Fibroblast of villous mesenchyme (primary cell): ENCODE measurements around the gene STK39. TPM values are rescaled to one million over a fixed set of nuclear protein-coding genes. Genes with fewer than 3 reads are reported as not detected.

Experiments
- DNase-seq: peaks from one replicate; pipeline ENCODE4 v3.0.0-alpha.2; 2010; ENCODE audit warnings: low read depth
- H3K4me3 ChIP-seq: 2 replicates; pipeline ENCODE4 v1.5.1; 2011; ENCODE audit warnings: low read depth, mild to moderate bottlenecking, low read length
- CTCF ChIP-seq: IDR thresholded peaks from 2 replicates; pipeline ENCODE4 v1.5.1; 2012; ENCODE audit warnings: low read depth, mild to moderate bottlenecking, low read length; ENCODE audit not compliant: insufficient read depth
- total RNA-seq: library from RNA; depleted of rRNA; stranded (reverse); fragments of >200 nt; gene quantifications from 2 replicates; pipeline ENCODE4 v1.2.3, GENCODE V29; 2012

STK39 gene
- total RNA-seq, 1 donor: 27.2 TPM

GRCh38 chr2:168201584-168202116 is 45.7 kb downstream of the STK39 start:
- DNase-seq: no peak
- H3K4me3 ChIP-seq: no peak overlapping the region
- TF ChIP-seq CTCF: no peak

DNA sequence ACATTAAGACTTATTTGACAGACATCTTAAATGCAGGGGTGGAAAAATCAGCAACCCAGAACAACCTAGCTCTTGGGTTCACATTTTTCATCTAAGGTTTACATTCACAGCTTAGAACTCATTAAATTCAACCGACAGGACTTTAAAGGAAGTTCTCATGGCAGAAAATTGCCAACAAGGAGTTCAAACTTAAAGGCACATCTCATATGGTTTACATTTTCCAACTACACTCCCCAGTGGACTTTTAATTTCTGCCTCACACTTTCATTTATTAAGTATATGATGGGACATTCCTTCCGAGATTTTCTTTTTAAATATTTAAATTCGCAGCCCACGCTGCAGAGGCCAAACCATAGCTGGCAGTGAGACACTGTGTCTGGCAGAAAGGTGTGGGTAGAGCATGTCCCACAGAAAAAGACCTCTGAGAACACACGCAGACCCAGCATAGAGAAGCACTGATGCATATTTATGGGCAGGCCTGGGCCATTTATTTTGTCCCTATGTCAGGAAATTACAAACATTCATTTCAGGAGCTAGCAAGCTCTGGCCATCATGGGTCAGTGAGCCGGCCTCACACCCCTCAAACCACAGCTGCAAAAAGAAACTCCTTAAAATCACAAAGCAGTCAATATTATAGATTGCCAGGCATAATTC is 46.3 kb downstream of the STK39 start:
- no peak for TF ChIP-seq CTCF
- DNase-seq: no peak

DNA sequence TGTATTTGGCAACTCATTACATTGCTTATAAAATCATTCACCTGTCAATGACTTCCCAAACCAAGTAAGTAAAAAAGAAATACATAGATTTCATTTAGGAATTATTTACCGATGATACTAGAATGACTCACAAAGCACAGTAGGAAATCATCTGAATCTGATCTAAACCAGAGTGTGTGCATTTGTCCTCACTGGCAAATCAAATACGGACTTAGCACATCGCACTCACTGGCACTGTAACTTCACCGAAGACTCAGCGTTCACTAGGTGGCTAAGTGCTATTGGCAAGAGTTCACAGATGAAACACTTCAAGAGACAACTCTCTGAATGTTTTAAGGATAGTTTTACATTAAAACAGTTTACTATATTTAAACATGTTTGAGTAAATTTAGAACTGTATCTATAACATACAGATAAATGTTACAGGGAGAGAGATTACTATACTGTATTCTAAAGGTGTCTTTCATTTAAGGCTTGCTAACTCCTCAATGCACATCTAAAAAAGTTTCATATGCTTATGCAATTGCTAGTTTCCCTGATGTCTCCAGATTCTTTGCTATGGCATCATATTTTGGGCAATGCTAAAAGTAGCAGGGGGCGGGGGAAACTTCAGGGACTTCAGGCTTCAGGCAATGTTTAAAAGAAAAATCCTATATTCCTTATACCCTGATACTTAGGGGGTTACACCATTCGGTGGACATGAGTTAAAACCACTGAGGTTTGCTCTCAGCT is 48.8 kb downstream of the STK39 start:
- H3K4me3 ChIP-seq: no peak overlapping the region
- no peak for DNase-seq
- no peak for TF ChIP-seq CTCF

More for the DNA sequence above, 46.3 kb downstream of the STK39 start:
- H3K4me3 ChIP-seq: no peak overlapping the region

DNA sequence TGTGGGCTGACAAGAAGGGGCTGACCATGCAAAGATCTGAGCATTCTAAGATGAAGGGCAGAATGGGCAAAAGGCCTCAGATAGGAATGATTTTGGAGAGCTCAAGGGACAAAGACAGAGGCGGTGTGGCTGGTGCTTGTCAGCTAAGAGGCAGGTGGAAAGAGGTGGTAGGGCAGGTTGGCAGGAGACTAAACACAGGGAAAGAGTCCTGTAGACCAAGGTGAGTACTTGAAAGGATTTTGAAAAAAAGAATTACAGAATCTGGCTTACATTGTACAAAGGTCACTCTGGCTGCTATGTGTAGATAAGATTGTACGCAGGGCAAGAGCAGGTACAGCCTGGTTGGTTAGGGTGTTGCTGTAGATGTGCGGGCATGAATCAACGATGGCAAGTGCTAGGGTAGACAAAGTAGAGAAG is 50.6 kb downstream of the STK39 start:
- TF ChIP-seq CTCF: no peak
- no peak overlapping the region for H3K4me3 ChIP-seq
- DNase-seq: no peak

DNA sequence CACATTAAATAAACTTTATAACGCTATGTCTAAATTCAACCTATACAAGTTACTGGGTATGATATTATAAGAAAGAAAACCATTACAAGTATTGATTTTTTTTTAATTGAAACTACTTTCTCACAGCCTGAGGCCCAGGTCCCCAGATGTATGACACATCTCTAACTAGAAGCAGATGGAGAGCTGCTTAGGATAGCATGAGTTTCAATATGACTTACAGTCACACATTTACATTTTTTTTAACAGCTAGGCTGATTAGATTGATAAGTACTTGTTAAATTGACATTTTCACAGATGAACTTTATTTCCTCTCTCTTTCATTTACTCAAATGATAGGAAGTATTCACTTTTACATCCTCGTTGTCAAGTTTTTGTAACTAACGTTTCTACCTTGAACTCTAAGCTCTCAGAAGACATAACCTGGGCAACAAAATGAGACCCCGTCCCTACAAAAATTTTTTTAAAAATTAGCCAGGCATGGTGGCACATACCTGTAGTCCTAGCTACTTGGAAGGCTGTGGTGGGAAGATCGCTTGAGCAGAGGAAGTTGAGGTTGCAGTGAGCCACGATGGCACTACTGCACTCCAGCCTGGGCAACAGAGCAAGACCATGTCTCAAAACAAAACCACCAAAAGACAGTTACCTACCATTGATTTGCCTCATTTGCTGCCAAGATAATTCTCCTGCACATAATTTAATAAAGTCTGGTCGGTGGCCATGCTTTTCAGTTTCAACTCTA is 52.4 kb downstream of the STK39 start:
- no peak overlapping the region for H3K4me3 ChIP-seq
- TF ChIP-seq CTCF: no peak
- no peak for DNase-seq

GRCh38 chr2:168192839-168193616 is 54.4 kb downstream of the STK39 start:
- DNase-seq: no peak
- no peak overlapping the region for H3K4me3 ChIP-seq
- no peak for TF ChIP-seq CTCF
